IPS-20b (cell line): ENCODE measurements around the gene TRIM71.
"Not testable (repeated sequence)": the region's sequence is repeated elsewhere in the genome, so short reads cannot be mapped to it uniquely, and the experiment has no call there.

Source experiments
- H3K27ac ChIP-seq: one replicate; pipeline ENCODE4 v1.5.1; 2013; ENCODE audit warnings: low read length
- H3K27me3 ChIP-seq: 2 replicates; pipeline ENCODE4 v1.6.1; 2013; ENCODE audit warnings: mild to moderate bottlenecking, low read length, inconsistent platforms; ENCODE audit not compliant: insufficient read depth
- H3K36me3 ChIP-seq: 2 replicates; pipeline ENCODE4 v1.6.1; 2013; ENCODE audit warnings: low read depth, mild to moderate bottlenecking, inconsistent platforms, low read length, moderate library complexity; ENCODE audit not compliant: insufficient read depth
- H3K4me1 ChIP-seq: 2 replicates; pipeline ENCODE4 v1.6.1; 2013; ENCODE audit warnings: mild to moderate bottlenecking, control low read depth, inconsistent platforms, low read length, moderate library complexity; ENCODE audit not compliant: insufficient read depth
- H3K4me3 ChIP-seq: 2 replicates; pipeline ENCODE4 v1.5.1; 2013; ENCODE audit warnings: mild to moderate bottlenecking, low read length, inconsistent platforms
- H3K9ac ChIP-seq: 2 replicates; pipeline ENCODE4 v1.6.1; 2013; ENCODE audit warnings: low read depth, mild to moderate bottlenecking, inconsistent platforms, low read length, moderate library complexity
- H3K9me3 ChIP-seq: 2 replicates; pipeline ENCODE4 v1.6.1; 2013; ENCODE audit warnings: mild to moderate bottlenecking, low read depth, low read length, inconsistent platforms; ENCODE audit not compliant: insufficient read depth

TRIM71 gene

DNA sequence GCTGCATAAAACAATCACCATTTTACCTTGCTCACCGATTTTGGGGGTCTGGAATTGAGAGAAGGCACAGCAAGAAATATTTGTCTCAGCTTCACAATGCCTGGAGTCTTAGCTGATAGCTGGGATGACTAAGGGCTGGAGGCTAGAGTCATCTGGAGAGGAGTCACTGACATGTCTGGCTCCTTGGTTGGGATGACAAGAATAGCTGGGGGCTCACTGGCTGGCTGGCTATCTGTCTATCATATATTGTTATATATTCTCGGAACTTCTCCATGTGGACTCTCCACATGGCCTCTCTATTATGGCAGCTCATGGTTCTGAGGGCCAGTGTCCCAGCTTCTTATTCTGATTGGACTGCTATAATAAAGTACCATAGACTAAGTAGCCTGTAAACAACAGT lies 20.0 kb upstream of the TRIM71 start:
- H3K4me1 ChIP-seq: peaks cover 9% of the 10 kb centered on the region
- H3K9me3 ChIP-seq: no peaks in the 10 kb centered on the region
- no peak overlapping the region for H3K9ac ChIP-seq
- H3K27me3 ChIP-seq: no peaks in the 10 kb centered on the region
- no peak overlapping the region for H3K4me3 ChIP-seq
- no peak overlapping the region for H3K27ac ChIP-seq
- H3K36me3 ChIP-seq: no peaks in the 10 kb centered on the region

DNA sequence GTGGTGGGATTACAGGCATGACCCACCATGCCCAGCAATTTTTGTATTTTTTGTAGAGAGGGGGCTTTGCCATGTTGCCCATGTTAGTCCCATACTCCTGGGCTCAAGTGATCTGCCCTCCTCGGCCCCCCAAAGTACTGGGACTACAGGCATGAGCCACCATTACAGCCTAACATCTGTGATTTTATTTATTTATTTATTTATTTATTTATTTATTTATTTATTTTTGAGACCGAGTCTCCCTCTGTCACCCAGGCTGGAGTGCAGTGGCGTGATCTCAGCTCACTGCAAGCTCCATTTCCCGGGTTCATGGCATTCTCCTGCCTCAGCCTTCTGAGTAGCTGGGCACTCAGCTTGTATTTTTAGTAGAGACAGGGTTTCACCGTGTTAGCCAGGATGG lies 16.4 kb upstream of the TRIM71 start:
- not testable (repeated sequence) for H3K9ac ChIP-seq, H3K4me3 ChIP-seq, H3K9me3 ChIP-seq, H3K4me1 ChIP-seq, H3K27ac ChIP-seq, H3K36me3 ChIP-seq, H3K27me3 ChIP-seq

DNA sequence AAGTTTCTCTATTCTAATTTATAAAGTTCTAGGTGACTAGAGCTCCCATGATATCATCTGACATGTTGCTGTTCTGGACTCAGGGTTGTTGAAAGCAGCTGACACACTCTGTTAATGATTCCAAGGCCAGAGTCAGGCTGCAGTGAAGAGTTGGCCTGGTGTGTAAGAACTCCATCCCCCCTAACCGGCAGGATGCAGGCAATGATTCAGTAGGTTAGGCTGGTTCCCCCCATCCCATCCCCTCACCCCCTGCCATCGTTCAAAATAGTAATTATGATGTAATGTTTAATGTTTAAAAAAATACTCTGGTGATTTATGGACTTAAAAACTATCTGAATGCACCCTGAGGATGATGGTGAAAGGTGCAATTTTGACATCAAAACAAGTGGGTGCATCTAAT lies 4.6 kb upstream of the TRIM71 start:
- no peak overlapping the region; the same call in 1 of the 2 replicates for H3K9ac ChIP-seq
- H3K27me3 ChIP-seq: no peaks in the 10 kb centered on the region
- no peaks in the 10 kb centered on the region for H3K9me3 ChIP-seq
- H3K27ac ChIP-seq: no peak overlapping the region
- H3K4me1 ChIP-seq: peaks cover 30% of the 10 kb centered on the region
- no peak overlapping the region for H3K4me3 ChIP-seq
- H3K36me3 ChIP-seq: peaks cover 6% of the 10 kb centered on the region

DNA sequence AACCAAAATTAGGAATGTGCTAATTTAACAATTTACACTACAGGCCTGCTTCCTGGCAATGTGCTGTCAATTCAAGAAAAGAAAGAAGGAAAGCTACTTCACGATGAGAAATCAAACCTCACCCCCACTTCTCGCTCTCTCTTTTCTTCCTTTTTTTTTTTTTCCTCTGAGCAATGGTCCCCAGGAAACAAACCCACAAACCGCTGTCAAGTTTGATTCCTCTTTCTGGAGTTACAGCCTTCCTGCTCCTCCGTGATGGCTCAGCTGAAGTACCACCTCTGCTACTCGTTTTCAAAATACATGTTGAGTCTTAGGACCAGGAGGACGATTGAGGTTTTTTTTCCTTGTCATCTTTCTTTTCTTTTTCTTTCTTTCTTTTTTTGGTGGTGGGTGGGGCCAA lies 3.4 kb upstream of the TRIM71 start:
- H3K27ac ChIP-seq: no peak overlapping the region
- H3K4me3 ChIP-seq: peak overlapping the region; percentile 93
- H3K9ac ChIP-seq: peak overlapping the region; percentile 85; the same call in 1 of the 2 replicates

DNA sequence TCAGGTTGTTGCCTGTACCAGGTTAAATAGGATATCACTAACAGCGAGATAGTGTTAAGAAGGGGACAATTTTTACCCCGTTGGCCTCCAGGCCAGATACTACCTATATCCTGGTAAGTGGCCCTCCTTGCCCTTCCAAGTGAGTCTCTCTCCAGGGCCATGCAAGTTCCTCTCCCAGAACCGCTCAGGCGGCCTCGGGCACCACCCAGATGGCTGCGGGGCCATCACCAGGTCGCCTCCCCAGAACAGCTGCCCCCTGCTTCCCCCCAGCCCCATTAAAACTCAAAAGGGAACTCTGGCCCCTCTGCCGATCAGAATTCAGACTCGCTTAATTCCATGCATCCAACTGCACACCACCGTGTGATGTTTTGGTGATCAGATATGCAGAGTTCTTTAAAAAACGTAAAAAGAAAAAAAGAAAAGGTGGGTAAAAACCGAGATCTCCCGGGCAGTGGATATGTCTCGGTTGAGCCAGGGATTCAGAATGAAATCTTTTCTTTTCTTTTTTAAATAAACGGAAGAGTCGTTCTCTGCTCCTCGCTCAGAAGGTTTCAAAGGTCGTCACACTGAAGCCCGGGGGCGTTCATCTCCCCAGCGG lies 1.9 kb upstream of the TRIM71 start:
- Histone ChIP-seq H3K4me3 (peak overlapping the region; percentile 93), H3K9ac (peak overlapping the region; percentile 85), H3K36me3 (peaks cover 31% of the 10 kb centered on the region), H3K9me3 (no peaks in the 10 kb centered on the region), H3K4me1 (peaks cover 30% of the 10 kb centered on the region), H3K27me3 (no peaks in the 10 kb centered on the region), H3K27ac (peak overlapping the region; percentile 63)

More for the DNA sequence above, 3.4 kb upstream of the TRIM71 start:
- no peaks in the 10 kb centered on the region for H3K9me3 ChIP-seq
- H3K36me3 ChIP-seq: peaks cover 15% of the 10 kb centered on the region
- H3K27me3 ChIP-seq: no peaks in the 10 kb centered on the region
- H3K4me1 ChIP-seq: peaks cover 30% of the 10 kb centered on the region

DNA sequence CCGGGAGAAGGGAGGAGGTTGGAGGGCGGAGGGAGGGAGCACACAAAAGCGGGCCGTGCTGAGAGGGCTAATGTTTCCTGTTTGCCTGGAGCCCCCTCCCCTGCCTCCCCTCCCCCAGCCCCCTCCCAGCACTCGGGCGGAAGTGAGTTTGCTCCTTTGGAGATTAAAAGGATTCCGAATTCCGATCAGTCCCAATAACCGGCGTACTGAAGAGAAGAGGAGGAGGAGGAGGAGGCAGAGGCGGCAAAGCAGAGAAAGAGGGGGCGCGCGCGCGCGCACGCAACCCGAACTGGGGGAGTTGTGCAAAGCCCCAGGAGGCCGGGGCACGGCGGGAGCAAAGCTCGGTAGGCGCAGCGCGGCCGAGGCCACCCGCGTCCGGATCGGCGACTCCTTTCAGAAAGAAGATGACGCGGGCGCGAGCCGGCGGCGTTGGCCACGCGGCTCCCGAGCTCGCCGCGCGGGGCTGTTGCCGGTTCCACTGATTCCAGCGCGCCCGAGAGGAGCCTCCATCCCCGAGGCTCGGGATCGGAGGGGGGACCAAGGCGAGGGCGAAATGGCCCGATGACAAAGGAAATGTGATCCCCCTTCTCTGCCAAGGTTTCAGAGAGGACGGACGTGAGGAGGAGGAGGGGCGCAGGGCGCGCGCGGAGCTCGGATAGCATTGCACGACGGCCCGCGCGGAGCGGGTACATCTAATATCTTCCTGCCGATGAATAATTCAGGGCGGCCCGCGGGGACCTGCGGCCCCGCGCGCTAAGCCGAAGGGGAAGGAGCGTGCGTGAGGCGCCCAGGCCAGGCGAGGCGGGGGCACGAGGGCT lies 1.1 kb upstream of the TRIM71 start:
- H3K9me3 ChIP-seq: no peaks in the 10 kb centered on the region
- peak overlapping the region; percentile 98 for H3K9ac ChIP-seq
- H3K4me1 ChIP-seq: peaks cover 30% of the 10 kb centered on the region
- peaks cover 38% of the 10 kb centered on the region for H3K36me3 ChIP-seq
- peak overlapping the region; percentile 93 for H3K4me3 ChIP-seq
- H3K27me3 ChIP-seq: no peaks in the 10 kb centered on the region
- peak overlapping the region; percentile 92 for H3K27ac ChIP-seq

DNA sequence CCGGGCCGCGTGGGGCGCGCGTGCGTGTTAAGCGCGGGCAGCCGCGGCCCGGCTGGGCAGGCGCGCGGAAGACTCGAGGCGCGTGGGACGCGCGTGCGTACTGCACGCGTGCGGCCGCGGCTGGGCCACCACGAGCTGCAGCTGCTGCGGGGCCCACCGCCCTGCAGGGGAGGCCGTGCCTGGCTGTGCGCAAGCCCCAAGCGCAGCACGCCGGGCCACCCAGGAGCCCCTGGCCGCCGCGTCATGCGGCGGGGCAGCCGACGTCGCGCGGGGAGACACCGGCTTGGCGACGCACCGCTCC lies 590 bp upstream of the TRIM71 start:
- Histone ChIP-seq H3K4me1 (peaks cover 30% of the 10 kb centered on the region), H3K4me3 (peak overlapping the region; percentile 93), H3K27ac (peak overlapping the region; percentile 92), H3K36me3 (peaks cover 43% of the 10 kb centered on the region), H3K27me3 (no peaks in the 10 kb centered on the region), H3K9me3 (no peaks in the 10 kb centered on the region), H3K9ac (peak overlapping the region; percentile 98)

DNA sequence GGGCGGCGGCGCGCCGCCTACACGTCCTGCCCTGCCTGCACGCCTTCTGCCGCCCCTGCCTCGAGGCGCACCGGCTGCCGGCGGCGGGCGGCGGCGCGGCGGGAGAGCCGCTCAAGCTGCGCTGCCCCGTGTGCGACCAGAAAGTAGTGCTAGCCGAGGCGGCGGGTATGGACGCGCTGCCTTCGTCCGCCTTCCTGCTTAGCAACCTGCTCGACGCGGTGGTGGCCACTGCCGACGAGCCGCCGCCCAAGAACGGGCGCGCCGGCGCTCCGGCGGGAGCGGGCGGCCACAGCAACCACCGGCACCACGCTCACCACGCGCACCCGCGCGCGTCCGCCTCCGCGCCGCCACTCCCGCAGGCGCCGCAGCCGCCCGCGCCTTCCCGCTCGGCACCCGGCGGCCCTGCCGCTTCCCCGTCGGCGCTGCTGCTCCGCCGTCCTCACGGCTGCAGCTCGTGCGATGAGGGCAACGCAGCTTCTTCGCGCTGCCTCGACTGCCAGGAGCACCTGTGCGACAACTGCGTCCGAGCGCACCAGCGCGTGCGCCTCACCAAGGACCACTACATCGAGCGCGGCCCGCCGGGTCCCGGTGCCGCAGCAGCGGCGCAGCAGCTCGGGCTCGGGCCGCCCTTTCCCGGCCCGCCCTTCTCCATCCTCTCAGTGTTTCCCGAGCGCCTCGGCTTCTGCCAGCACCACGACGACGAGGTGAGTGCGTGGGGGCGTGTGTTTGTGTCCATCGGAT lies 602 bp downstream of the TRIM71 start:
- peaks cover 31% of the 10 kb centered on the region for H3K4me1 ChIP-seq
- peaks cover 53% of the 10 kb centered on the region for H3K36me3 ChIP-seq
- H3K27ac ChIP-seq: peak overlapping the region; percentile 92
- H3K4me3 ChIP-seq: peak overlapping the region; percentile 93
- H3K9ac ChIP-seq: peak overlapping the region; percentile 98
- H3K27me3 ChIP-seq: no peaks in the 10 kb centered on the region
- no peaks in the 10 kb centered on the region for H3K9me3 ChIP-seq

DNA sequence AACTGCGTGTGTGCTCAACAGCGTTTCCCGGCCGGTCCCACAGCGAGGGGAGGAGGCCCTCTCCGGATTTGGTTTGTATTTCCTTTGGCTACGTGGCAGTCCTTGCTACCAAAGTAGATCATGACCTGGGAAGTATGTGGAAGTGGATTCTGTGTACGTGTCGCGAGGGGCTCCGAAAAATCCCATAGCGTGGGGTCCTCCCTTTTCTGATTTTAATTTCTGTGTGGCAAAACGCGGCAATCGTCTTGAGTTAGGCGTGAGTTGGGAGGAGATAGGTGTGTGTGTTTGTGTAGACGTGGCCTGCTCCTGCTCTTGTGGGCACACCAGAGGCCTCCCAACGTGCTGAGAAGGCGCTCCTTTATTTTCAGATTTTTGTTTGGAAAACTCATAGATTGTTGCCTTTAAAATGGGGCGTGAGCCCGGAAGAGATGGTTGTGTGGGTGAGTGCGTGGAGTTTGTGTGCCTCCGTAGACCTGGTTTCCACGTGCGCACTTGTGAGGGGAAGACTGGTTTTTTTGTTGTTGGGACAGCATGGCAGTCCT lies 1.2 kb downstream of the TRIM71 start:
- Histone ChIP-seq H3K27ac (peak overlapping the region; percentile 92), H3K4me1 (peaks cover 25% of the 10 kb centered on the region), H3K27me3 (no peaks in the 10 kb centered on the region), H3K4me3 (peak overlapping the region; percentile 93), H3K36me3 (peaks cover 58% of the 10 kb centered on the region), H3K9ac (peak overlapping the region; percentile 98), H3K9me3 (no peaks in the 10 kb centered on the region)

DNA sequence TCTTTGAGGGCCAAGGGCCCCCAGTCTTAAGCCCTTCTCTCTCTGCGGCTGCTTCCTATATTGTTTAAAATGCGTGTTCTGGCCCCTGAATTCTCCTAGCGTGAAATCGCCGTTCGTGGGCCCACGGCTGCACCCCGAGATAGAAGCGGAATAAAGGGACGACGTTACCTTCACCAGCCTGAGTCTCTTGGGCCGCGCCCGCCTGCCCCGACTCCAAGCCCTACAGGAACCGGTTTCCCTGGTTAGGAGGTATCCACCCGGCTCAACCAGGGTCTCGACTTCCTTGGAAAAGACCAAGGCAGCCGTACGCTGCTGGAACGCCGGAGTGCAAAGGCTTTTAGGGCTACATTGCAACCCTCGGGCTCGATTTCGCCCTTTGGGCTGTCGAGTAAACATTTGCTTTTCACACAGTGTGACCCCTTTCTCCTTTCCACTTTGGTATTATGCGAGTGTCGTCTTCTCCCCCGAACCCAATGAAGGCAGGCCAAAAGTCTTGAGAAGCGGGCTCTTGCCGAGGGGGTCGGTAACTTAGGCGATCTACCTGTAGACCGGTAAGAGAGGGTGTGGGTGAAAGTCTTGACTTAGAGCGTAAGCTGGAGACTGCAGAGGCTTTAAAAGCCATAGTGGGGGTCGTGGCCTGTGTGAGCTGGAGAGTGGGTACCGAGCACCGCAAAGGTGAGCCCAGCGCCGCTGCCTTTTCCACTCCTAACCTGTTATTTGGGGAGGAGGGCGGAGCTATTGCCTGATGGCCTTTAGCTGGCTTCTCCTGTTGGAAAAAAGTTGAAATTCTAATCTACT lies 2.0 kb downstream of the TRIM71 start:
- Histone ChIP-seq H3K9me3 (no peaks in the 10 kb centered on the region), H3K4me3 (peak overlapping the region; percentile 93), H3K9ac (peak overlapping the region; percentile 98)

DNA sequence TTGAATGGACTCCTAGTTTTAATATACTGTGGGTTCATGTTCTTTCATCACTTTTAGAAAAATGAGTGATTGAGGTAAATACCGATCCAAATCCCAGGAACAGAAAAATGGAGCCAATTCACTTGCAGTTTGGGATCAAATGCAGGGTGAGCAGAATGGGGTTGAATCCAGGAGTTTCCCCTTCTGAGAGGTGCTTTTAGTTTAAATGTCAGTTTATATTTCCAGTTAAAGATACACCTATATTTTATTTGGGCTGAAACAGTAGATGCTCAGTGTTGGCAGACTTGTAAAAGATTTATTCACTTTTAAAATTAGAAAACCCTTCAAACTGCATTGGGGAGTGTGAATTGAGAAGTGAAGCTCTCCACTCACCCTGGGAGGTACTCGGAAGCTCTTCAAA lies 2.6 kb downstream of the TRIM71 start:
- Histone ChIP-seq H3K27me3 (no peaks in the 10 kb centered on the region), H3K9ac (peak overlapping the region; percentile 98), H3K9me3 (no peaks in the 10 kb centered on the region), H3K27ac (no peak overlapping the region), H3K4me3 (peak overlapping the region; percentile 93), H3K4me1 (peaks cover 18% of the 10 kb centered on the region), H3K36me3 (peaks cover 69% of the 10 kb centered on the region)

More for the DNA sequence above, 2.0 kb downstream of the TRIM71 start:
- H3K27me3 ChIP-seq: no peaks in the 10 kb centered on the region
- H3K4me1 ChIP-seq: peaks cover 23% of the 10 kb centered on the region
- H3K36me3 ChIP-seq: peaks cover 64% of the 10 kb centered on the region
- peak overlapping the region; percentile 92 for H3K27ac ChIP-seq
